SU-DHL-6 (cell line): ENCODE data around the gene RIN3.

Experiments used
- H2AFZ ChIP-seq: fragments of 200-600 bp; sonication (generic); 2 replicates; pipeline ENCODE4 v1.6.1; 2014; ENCODE audit warnings: low read depth, mild to moderate bottlenecking, moderate library complexity, mixed read lengths, antibody characterized with exemption, low read length; ENCODE audit not compliant: severe bottlenecking
- H3F3A ChIP-seq: fragments of 200-600 bp; shearing (Covaris generic); 2 replicates; pipeline ENCODE4 v1.6.0; 2016; ENCODE audit warnings: antibody characterized with exemption, mild to moderate bottlenecking; ENCODE audit not compliant: insufficient read depth
- H3K27ac ChIP-seq: fragments of 200-600 bp; sonication (generic); 2 replicates; pipeline ENCODE4 v1.5.1; 2016; ENCODE audit warnings: low read depth, mild to moderate bottlenecking, low read length, moderate library complexity, mixed read lengths
- H3K27me3 ChIP-seq: fragments of 200-600 bp; sonication (generic), shearing (Covaris generic); 2 replicates; pipeline ENCODE4 v1.6.0; 2014; ENCODE audit warnings: mild to moderate bottlenecking, low read length
- H3K36me3 ChIP-seq: fragments of 200-600 bp; sonication (generic); 2 replicates; pipeline ENCODE4 v1.6.1; 2014; ENCODE audit warnings: mild to moderate bottlenecking, low read length, mixed read lengths
- H3K4me2 ChIP-seq: fragments of 300-600, 200-600 bp; shearing (Covaris generic), sonication (generic); 2 replicates; pipeline ENCODE4 v1.6.0; 2014; ENCODE audit warnings: low read length, low read depth, mild to moderate bottlenecking; ENCODE audit not compliant: poor library complexity, severe bottlenecking
- H3K4me3 ChIP-seq: fragments of 200-600 bp; sonication (generic); 2 replicates; pipeline ENCODE4 v1.5.1; 2014; ENCODE audit warnings: antibody characterized with exemption, low read length, mild to moderate bottlenecking, mixed read lengths; ENCODE audit not compliant: insufficient read depth, poor library complexity, severe bottlenecking
- H3K79me2 ChIP-seq: fragments of 200-600 bp; sonication (generic); 2 replicates; pipeline ENCODE4 v1.6.1; 2014; ENCODE audit warnings: mild to moderate bottlenecking, low read length, moderate library complexity; ENCODE audit not compliant: insufficient read depth
- H3K9ac ChIP-seq: fragments of 200-600 bp; sonication (generic); 2 replicates; pipeline ENCODE4 v1.7.0; 2014; ENCODE audit warnings: mild to moderate bottlenecking, low read length
- H3K9me2 ChIP-seq: fragments of 200-600 bp; sonication (generic); replicated peaks from 2 replicates; pipeline ENCODE4 v1.6.1; 2014; ENCODE audit warnings: low read length; ENCODE audit not compliant: insufficient read depth
- H3K9me3 ChIP-seq: fragments of 200-600 bp; sonication (generic); 2 replicates; pipeline ENCODE4 v1.6.1; 2014; ENCODE audit warnings: low read length, mixed read lengths; ENCODE audit not compliant: insufficient read depth
- H4K20me1 ChIP-seq: fragments of 200-600 bp; sonication (generic); 2 replicates; pipeline ENCODE4 v1.6.1; 2014; ENCODE audit warnings: low read depth, mild to moderate bottlenecking, antibody characterized with exemption, low read length, moderate library complexity, mixed read lengths
- CTCF ChIP-seq: fragments of 200-600 bp; sonication (generic); IDR thresholded peaks from one replicate; pipeline ENCODE4 v1.5.1; 2017; ENCODE audit warnings: antibody characterized with exemption, mild to moderate bottlenecking, low read length, moderate library complexity; ENCODE audit not compliant: insufficient read depth, poor library complexity, severe bottlenecking
- EZH2phosphoT487 ChIP-seq: fragments of 200-600 bp; sonication (generic), shearing (Covaris generic); conservative IDR thresholded peaks from 2 replicates; pipeline ENCODE4 v1.6.1; 2018; ENCODE audit warnings: mild to moderate bottlenecking, antibody characterized with exemption, low read length, moderate library complexity, mixed read lengths

RIN3 gene

GRCh38 chr14:92517761-92518160 lies 4.2 kb downstream of the RIN3 start:
- H4K20me1 ChIP-seq: no peaks in the 10 kb centered on the region
- no peak overlapping the region for H3K4me3 ChIP-seq
- H3K36me3 ChIP-seq: no peaks in the 10 kb centered on the region
- H3K4me2 ChIP-seq: no peak overlapping the region
- no peak for TF ChIP-seq EZH2phosphoT487
- no peak for TF ChIP-seq CTCF
- no peak overlapping the region for H2AFZ ChIP-seq
- no peaks in the 10 kb centered on the region for H3F3A ChIP-seq
- H3K27ac ChIP-seq: no peak overlapping the region
- H3K9ac ChIP-seq: no peak overlapping the region
- H3K79me2 ChIP-seq: no peaks in the 10 kb centered on the region
- H3K9me3 ChIP-seq: no peaks in the 10 kb centered on the region
- H3K27me3 ChIP-seq: no peaks in the 10 kb centered on the region
- H3K9me2 ChIP-seq: no peaks in the 10 kb centered on the region

GRCh38 chr14:92519246-92520101 lies 5.9 kb downstream of the RIN3 start:
- H3K36me3 ChIP-seq: no peaks in the 10 kb centered on the region
- H3K79me2 ChIP-seq: no peaks in the 10 kb centered on the region
- no peaks in the 10 kb centered on the region for H3K9me2 ChIP-seq
- no peak overlapping the region for H3K27ac ChIP-seq
- no peak overlapping the region for H2AFZ ChIP-seq
- H3F3A ChIP-seq: no peaks in the 10 kb centered on the region
- no peaks in the 10 kb centered on the region for H3K27me3 ChIP-seq
- no peaks in the 10 kb centered on the region for H3K9me3 ChIP-seq
- H3K4me2 ChIP-seq: no peak overlapping the region
- H3K9ac ChIP-seq: no peak overlapping the region
- no peaks in the 10 kb centered on the region for H4K20me1 ChIP-seq
- no peak for TF ChIP-seq CTCF
- TF ChIP-seq EZH2phosphoT487: no peak
- H3K4me3 ChIP-seq: no peak overlapping the region

- Histone ChIP-seq H3K4me2 (no peak overlapping the region), H3K36me3 (no peaks in the 10 kb centered on the region), H3K9me2 (no peaks in the 10 kb centered on the region), H3K27ac (no peak overlapping the region), H3K79me2 (no peaks in the 10 kb centered on the region), H3K9me3 (no peaks in the 10 kb centered on the region), H3K9ac (no peak overlapping the region), H4K20me1 (no peaks in the 10 kb centered on the region), H2AFZ (no peak overlapping the region), H3F3A (no peaks in the 10 kb centered on the region), H3K4me3 (no peak overlapping the region), H3K27me3 (no peaks in the 10 kb centered on the region)
- TF ChIP-seq CTCF (no peak), EZH2phosphoT487 (no peak)
Measured at GRCh38 chr14:92520102-92521057, 6.8 kb downstream of the RIN3 start.
